SK-N-MC (cell line): ENCODE results near the gene CUX1.

Experiments
- DNase-seq: peaks from one replicate; pipeline ENCODE4 v3.0.0-alpha.2; 2011; ENCODE audit warnings: low read depth, low spot score
- H3K27ac ChIP-seq: fragments of 200-600 bp; sonication (generic); 2 replicates; pipeline ENCODE4 v1.5.1; 2016; ENCODE audit warnings: mixed run types
- H3K36me3 ChIP-seq: fragments of 200-600 bp; sonication (generic); 2 replicates; pipeline ENCODE4 v1.6.1; 2017; ENCODE audit warnings: antibody characterized with exemption, low read length, mixed read lengths; ENCODE audit not compliant: insufficient read depth
- H3K4me3 ChIP-seq: fragments of 200-600 bp; sonication (generic); 2 replicates; pipeline ENCODE4 v1.5.1; 2016
- H3K9ac ChIP-seq: fragments of 200-600 bp; sonication (generic); 2 replicates; pipeline ENCODE4 v1.8.0; 2017; ENCODE audit warnings: mixed run types, mixed read lengths; ENCODE audit not compliant: insufficient read length
- H3K9me3 ChIP-seq: fragments of 200-600 bp; sonication (generic); 2 replicates; pipeline ENCODE4 v1.6.1; 2017; ENCODE audit warnings: low read depth, mild to moderate bottlenecking, antibody characterized with exemption, low read length, moderate library complexity, mixed read lengths
- EZH2 ChIP-seq: fragments of 200-600 bp; sonication (generic); IDR thresholded peaks from one replicate; pipeline ENCODE4 v1.6.1; 2017; ENCODE audit warnings: antibody characterized with exemption
- FOXP2 ChIP-seq: optimal IDR thresholded peaks from 2 replicates; pipeline ENCODE3; 2011; ENCODE audit warnings: mild to moderate bottlenecking, moderate library complexity; ENCODE audit not compliant: insufficient read depth; ENCODE audit errors: extremely low read length, control extremely low read depth
- POLR2AphosphoS5 ChIP-seq: IDR thresholded peaks from 2 replicates; pipeline ENCODE4 v1.6.1; 2012; ENCODE audit warnings: mild to moderate bottlenecking, low read depth, low read length, borderline replicate concordance

Gene CUX1

GRCh38 chr7:102305414-102306268 lies 488.2 kb downstream of the CUX1 start:
- Histone ChIP-seq H3K27ac (no peak overlapping the region), H3K4me3 (no peak overlapping the region), H3K36me3 (no peaks in the 10 kb centered on the region; the same call in 1 of the 2 replicates), H3K9ac (no peak overlapping the region), H3K9me3 (no peaks in the 10 kb centered on the region)
- no peak for DNase-seq
- TF ChIP-seq FOXP2 (no peak), EZH2 (no peak), POLR2AphosphoS5 (no peak)

DNA sequence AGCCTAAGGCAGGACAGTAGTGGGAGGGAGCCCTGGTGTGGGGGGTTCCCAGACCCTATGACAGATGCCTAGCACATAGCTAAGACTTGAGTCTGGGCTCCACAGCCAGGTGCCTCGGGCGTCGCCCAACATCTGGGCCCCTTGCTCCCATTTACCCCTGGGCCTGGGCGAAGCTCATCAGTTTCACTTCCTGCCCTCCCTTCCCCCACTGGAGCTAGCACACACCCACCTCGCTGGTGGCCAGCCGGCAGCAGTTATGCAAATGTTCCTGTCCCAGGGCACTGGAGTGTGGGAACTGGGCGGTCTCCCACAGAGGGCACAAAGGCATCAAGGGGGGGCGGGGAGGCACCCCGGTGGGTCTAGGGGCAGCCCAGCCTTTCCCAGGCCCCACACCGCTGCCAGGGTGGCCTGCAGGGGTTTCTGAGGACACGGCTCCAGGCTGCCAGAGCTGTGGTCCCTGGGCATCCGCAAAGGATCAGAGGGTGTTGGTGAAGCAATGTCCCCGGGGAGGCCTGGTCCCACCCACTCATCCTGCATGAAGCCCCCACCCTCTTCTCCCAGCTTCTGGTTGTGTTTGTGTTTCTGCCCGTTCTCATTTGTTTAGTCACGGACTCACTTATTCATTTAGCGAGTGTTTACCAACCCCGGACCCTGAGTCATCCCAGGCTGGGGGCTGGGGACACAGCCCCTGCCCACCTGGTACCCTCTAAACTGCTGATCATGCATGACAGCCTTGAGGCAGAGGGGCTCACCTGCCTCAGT lies 489.7 kb downstream of the CUX1 start:
- Histone ChIP-seq H3K36me3 (no peaks in the 10 kb centered on the region; the same call in 1 of the 2 replicates), H3K9me3 (no peaks in the 10 kb centered on the region), H3K4me3 (no peak overlapping the region), H3K27ac (no peak overlapping the region), H3K9ac (no peak overlapping the region)
- no peak for TF ChIP-seq FOXP2
- TF ChIP-seq EZH2: no peak
- TF ChIP-seq POLR2AphosphoS5: no peak
- DNase-seq: no peak

GRCh38 chr7:102310414-102310815 lies 493.0 kb downstream of the CUX1 start:
- Histone ChIP-seq H3K9ac (no peak overlapping the region), H3K36me3 (no peaks in the 10 kb centered on the region; the same call in 1 of the 2 replicates)
- DNase-seq: no peak

DNA sequence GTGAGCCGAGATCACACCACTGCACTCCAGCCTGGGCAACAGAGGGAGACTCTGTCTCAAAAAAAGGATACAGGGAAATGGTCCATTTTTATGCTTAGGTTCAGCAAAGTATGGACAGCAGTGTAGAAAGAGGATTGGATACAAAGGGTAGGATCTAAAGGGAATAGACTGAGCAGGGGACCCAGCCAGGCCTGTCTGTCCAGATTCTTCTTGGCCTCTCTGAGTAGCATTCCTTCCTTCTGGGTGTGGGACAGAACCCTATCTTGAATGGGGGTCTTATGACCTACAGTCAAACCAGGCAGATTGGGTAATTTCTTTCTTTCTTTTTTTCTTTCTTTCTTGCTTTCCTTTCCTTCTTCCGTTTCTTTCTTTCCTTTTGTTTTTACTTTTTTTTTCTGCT lies 494.9 kb downstream of the CUX1 start:
- H3K36me3 ChIP-seq: no peaks in the 10 kb centered on the region; the same call in 1 of the 2 replicates
- H3K4me3 ChIP-seq: no peak overlapping the region
- no peak overlapping the region for H3K9ac ChIP-seq
- H3K27ac ChIP-seq: no peak overlapping the region
- DNase-seq: no peak
- no peak for TF ChIP-seq EZH2
- TF ChIP-seq POLR2AphosphoS5: no peak
- no peaks in the 10 kb centered on the region for H3K9me3 ChIP-seq

More at GRCh38 chr7:102310414-102310815, 493.0 kb downstream of the CUX1 start:
- no peaks in the 10 kb centered on the region for H3K9me3 ChIP-seq
- H3K4me3 ChIP-seq: no peak overlapping the region
- TF ChIP-seq EZH2 (no peak), POLR2AphosphoS5 (no peak), FOXP2 (no peak)
- no peak overlapping the region for H3K27ac ChIP-seq

DNA sequence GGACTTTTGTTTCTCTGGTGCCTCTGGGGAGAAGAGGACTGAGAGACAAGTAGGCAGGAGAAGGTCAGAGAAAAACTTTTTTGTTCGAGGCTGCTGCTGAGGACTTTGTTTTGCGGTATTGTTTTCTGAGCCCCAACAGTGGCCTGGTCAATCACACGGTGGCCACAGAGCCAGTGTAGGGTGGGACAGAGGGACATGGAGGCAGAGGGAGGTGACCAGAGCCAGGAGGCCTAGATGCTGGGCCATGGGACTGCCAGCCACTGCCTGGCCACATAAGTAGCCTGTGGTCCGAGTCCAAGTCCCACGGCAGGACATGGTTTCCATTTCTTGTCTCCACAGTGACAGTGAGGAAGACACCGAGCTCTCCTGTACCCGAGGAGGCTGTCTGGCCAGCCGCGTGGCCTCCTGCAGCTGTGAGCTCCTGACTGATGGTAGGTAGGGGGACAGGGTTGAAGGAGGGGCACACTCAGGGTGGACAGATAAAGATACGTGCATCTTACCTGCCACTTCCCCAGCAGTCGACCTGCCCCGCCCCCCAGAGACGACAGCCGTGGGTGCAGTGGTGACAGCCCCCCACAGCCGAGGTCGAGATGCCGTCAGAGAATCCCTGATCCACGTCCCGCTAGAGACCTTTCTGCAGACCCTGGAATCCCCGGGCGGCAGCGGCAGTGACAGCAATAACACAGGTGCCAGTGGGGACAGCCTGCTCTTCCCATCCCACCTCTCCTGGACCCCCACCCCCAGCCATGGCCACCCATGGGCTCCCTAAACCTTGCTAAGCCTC lies 496.8 kb downstream of the CUX1 start:
- H3K4me3 ChIP-seq: no peak overlapping the region
- TF ChIP-seq EZH2 (no peak), POLR2AphosphoS5 (no peak), FOXP2 (no peak)
- H3K36me3 ChIP-seq: no peaks in the 10 kb centered on the region; the same call in 1 of the 2 replicates
- no peaks in the 10 kb centered on the region for H3K9me3 ChIP-seq
- H3K27ac ChIP-seq: no peak overlapping the region
- H3K9ac ChIP-seq: no peak overlapping the region
- DNase-seq: no peak

DNA sequence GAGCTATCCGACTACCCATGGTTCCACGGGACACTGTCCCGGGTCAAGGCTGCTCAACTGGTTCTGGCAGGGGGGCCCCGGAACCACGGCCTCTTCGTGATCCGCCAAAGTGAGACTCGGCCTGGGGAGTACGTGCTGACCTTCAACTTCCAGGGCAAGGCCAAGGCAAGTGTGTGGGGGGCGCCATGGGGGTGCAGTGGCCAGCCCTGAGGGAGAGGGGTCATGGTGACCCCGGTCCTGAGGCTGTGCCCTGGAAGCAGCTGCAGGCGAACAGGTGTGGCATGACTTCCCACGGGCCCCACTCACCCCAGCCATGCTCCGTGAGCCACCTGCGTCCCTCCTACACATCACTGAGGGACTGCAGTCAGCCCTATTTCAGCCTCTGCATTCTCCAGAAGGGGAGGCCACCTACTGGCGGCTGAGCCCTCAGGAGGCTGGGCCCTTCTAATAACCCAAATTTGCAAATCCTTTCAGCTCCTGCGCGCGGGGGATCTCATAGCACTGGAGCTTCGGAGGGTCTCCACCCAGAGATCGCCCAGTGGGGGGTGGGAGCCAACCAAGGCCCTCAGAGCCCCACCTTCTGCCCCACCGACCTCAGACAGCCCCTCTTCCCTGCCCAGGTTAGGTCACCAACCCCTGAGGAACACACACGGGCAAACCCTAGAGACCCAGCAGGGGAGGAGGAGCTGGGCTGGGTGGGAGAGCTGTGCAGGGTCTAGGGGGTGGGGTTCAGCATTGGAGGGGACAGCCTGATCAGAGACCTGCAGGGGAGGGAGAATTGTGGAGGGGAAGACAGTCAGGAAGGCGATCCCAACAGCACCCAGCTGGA lies 500.0 kb downstream of the CUX1 start:
- Histone ChIP-seq H3K27ac (no peak overlapping the region), H3K4me3 (no peak overlapping the region), H3K9me3 (no peaks in the 10 kb centered on the region), H3K36me3 (no peaks in the 10 kb centered on the region; the same call in 1 of the 2 replicates), H3K9ac (no peak overlapping the region)
- no peak for DNase-seq
- no peak for TF ChIP-seq POLR2AphosphoS5
- TF ChIP-seq EZH2: no peak
- no peak for TF ChIP-seq FOXP2

DNA sequence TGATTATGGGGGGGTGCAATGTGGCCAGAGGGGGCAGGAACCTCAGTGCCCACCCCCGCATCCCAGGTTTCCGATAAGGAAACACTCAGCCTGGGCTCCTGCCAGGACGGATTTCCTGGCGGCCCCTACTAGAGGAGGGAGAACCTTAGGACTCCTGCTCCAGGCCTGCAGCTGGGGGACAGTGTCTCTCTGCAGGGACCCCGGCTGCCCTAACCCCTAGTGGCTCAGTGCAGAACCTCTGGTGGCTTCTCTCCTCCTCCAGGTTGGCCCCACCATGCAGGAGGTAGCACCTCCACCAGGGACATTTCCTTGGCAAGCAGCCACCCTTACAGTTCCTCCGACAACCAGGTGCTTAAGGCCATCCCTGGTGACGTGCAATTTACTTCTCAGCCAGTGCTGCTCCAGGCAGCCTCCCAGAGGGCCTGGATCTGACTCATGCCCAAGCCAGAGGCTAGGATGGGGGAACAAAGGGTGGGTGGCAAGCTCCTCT lies 501.1 kb downstream of the CUX1 start:
- Histone ChIP-seq H3K36me3 (no peaks in the 10 kb centered on the region; the same call in 1 of the 2 replicates), H3K9ac (no peak overlapping the region), H3K27ac (no peak overlapping the region), H3K4me3 (no peak overlapping the region), H3K9me3 (no peaks in the 10 kb centered on the region)
- TF ChIP-seq FOXP2 (no peak), EZH2 (no peak), POLR2AphosphoS5 (no peak)
- no peak for DNase-seq
